ENCODE results near the gene ZFAND2B.

The ZFAND2B gene

DNA sequence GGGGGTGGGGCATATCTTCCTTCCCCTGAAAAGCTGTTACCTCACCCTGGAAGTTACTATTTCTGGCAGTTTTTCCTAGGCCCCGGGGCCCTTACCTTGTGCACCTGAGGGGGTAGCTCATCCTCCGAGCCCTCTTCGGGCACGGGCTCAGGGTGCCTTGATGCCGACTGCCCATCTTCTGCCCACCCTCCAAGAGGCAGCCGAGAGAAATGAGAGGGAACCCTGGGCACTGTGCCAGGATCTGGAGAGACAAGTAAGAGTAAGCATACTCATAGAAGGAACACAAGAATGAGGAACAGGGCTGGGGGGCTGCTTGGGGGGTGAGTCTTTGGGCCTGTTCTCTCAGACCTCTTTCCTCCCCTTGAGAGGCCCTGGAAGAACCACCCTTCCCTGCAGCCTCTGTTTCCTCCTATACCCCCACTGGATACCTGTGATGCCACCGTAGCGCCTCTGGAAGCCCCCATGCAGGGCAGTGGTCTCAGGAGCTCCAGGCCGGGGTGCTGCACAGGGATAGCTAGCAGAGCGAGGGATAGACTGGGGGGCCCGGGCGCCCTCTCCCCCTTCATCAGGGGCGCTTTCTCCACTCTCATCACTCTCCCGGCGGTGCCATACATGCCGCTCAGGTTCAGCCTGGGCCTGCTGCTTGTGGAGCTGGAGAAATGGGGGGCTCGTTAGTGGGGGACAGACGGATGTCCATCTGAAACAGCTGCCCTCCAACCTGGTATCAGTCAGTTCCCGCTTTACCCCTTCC lies 14.2 kb downstream of the ZFAND2B start:
- no peak for DNase-seq

DNA sequence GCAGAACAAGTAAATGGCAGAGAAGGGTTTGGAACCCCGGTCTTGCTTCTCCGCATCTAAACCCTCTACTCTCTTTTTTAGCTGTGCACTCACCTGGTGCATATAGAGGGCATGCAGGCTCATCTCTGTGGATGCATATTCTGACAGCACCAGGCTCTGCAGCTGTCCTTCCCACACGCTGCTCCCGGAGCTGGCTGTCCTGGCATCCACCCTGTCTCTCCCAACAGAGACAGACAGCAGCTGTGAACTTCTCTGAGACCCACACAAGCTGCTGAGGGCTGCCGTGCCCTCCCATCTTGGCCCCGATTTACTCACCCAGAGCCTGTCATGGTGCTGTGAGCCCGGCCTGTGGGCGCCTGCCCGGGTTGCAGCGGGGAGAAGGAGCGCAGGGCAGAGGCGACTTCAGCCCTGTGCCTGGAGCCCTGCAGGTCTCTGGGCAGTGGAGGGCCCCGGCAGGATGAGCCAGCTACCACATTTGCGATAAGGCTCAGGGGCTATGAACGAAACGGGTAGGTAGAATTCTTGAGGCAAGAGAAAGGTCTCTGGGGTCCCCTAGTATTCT lies 15.5 kb downstream of the ZFAND2B start:
- no peak for DNase-seq

DNA sequence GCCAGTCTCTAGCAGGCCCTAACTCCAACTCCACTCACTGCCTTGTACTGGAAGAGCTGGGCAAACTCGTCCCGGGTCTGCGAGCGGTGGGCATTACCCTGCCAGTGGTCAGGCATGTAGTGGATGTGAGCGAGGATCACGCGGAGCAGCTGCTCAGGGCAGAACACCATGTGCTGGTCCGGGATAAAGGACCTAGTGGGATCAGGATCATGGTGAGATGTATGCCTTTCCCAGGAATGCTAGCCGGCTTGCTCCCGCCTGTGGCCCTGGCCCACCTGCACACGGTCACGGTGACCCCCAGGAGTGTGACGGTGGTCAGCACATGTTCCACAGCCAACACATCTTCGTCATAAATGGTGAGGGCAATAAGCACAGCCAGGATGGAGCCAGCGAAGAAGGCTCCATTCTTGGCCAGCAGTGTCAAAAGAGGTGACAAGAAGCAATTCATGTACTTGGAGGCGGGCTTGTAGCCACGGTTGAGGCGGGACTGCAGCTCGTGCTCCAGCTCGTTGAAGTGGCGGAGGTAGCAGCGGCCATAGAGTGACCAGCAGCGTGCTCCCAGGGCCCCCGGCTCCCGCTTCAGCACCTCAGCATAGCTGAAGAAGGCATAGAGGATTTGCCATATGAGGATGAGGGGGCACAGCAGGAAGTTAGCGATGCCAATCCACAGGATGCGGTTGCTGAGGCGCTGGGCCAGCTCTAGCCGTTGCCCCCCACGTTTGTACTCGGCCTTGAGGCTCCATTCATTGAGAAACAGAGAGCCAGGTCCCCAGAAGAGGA lies 17.4 kb downstream of the ZFAND2B start:
- no peak for DNase-seq

DNA sequence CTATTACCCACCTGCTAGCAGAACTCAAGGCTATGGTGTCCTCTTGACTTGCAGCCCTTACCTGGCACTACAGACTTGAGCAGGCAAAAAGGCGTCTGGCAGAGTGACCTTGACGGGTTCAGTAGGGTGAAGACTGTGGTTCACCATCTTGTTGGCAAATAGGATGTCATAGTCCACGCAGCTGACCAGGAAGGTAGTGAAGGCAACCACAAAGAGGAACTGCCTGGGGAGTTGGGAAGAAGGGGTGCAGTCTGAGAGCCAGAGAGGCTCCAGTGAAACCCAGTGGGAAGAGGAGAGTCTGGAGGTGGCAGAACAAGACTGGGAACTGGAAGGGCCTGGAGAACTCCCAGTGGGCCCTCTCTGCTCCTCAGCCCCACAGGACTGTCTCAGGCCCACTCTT lies 18.8 kb downstream of the ZFAND2B start:
- peak; percentile 49 for DNase-seq

DNA sequence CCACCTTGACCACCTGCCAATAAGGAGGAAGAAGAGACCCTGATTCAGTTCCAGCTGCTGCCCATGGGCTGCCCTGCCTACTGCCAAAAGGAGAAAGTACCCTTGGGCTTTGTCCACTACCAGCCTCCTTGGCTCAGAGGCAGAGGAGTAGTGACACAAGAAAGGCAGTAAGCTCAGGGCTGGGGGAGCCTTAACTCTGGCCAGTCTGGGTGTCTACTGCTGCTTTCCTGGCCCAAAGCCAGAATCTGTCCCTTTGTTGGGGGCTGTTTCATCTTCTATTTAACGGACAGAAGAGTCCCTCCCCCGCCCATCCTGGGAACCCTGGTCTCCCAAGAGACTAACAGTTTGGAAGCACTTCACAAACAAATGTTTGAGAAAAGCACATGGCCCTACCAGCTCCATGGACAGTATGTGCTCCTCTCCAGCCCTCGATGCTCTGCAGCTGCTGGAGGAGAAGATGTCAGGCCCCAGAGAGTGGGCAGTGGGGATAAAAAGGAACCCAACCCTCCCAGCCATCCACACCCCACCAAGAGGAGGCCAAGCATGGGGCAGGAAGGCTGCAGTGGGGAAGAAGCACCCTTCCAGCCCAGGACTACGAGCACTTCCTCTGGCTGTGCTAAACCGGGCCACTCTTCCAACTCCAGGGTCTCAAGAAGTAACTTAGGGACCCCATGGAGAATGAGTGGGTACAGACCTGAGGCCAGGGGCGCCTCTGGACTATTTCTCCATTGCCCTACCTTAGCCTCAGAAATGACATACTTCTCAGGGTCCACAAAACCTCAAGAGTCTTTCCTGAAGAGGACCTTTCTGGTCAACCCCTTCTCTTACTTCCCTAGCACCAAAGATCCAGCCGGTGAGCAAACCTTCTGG lies 21.7 kb downstream of the ZFAND2B start:
- peak; percentile 47 for DNase-seq

DNA sequence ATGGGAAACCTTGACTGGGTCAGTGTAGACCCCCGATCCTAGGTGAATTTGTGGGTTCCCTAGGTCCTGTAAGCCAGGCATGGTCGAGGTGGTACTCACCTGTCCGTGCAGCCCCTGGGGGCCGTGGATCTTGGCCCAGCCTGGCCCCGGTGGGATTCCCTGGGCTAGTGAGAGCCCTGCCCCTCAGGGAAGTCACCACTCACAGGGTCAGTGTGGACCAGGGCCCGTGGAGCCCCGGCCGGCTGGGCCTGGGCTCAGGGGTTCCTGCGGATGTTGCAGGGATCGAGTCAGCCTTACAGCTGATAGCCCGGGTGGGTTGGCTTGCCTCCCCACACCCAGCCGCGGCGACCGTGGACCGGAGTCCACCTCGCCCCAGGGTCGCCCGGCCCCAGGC lies 22.3 kb downstream of the ZFAND2B start:
- DNase-seq, result no peak

DNA sequence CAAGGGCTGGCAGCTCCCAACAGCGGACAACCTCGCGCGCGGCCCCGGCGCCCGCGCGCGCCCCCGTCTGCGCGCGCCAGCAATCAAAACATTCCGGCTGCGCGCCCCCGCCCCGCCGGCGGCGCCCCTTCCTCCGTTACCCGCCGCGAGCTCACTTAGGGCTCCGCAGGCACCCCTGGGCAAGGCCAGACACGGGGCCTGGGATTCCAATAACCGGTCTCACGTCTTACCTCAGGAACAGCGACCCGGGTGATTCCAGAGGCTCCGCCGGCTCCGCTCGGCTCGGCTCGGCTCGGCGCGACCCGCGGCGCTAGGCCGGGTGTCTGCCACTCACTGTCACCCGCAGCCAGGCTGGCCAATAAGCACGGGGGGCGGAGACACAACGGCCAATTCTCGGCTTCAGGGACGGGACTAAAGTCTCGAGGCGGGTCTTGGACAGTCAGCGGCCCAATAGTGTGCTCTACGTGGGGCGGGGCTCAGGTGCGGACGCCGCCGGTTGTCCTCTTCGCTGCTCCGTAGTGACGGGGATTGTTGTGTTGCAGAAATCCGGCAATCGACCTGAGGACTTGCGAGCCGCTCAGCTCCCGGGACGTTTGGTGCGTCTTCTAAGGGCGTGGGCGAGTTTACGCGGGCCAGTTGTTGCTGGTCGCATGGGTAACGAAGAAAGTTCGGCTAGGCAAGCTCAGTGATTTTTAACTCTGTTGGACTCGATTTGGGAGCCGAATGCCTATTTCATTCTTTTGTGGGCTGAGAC lies 22.9 kb downstream of the ZFAND2B start, which contains the start of the genes ANKZF1 and ATG9A:
TSS of gene ANKZF1 (plus strand) at position 502 of the 754 bp plus-strand sequence. CDS start 452 bp downstream, outside the sequence.
TSS of gene ATG9A (minus strand) at position 332 of the 754 bp plus-strand sequence. CDS start 1,612 bp downstream, outside the sequence.
- peak; percentile 100 for DNase-seq

DNA sequence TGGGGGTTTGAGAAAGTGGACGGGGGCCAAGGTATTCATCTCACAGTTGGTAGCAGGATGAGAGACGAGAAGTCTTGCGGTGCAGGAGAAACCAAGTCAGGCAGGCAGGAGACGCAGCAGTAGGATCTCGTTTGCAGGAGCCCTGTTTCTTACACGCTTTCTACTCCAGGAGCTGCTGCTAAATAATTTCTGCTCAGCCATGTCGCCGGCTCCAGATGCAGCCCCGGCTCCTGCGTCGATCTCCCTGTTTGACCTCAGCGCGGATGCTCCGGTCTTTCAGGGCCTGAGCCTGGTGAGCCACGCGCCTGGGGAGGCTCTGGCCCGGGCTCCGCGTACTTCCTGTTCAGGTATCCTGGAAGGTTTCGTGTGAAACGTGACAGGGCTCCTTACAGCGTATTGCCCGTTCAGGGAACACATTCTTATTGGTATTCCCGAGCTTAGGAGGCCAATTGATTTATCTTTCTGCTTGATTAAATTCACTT lies 23.5 kb downstream of the ZFAND2B start:
- peak; percentile 63 for DNase-seq

DNA sequence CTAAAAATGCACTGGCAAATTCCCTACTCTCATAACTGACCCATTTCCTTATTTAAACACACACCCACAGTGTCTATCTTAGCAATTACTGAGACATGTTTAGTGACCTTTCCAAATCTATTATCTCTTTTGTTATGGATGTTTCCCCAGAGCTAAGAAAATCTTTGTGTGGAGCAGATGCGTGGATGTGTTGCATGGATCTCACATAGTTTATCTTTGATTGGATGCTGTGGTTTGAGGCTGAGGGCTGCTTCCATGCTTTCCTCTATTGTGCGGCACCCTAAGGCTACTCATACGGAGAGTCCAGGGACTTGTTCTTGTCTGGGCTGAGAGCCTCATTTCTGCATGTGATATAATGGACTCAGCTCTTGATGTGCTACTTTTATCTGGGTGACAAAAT lies 27.7 kb downstream of the ZFAND2B start:
- DNase-seq, result no peak

DNA sequence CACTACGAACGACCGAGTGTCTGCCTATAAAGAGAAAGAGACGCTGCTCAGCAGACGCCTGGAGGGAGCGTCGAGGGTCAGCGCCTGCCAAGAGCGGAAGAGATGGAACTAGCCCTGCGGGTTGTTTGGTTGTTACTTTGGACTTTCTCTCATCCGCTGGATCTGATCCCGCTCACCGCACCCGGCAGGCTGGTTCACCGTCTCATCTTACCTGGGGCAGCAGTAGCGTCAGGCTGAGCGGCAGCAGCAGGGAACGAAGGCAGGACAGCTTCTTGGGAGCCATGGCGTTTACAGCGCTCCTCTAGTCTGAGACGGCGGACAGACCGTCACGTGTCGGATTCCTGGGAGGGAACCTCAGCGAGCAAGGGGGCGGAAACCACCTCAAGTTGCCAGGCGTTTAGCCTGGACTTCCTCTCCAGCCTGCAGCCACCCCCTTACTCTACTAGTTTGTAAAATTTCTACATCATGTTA lies 36.7 kb downstream of the ZFAND2B start:
- DNase-seq, result peak; percentile 55

DNA sequence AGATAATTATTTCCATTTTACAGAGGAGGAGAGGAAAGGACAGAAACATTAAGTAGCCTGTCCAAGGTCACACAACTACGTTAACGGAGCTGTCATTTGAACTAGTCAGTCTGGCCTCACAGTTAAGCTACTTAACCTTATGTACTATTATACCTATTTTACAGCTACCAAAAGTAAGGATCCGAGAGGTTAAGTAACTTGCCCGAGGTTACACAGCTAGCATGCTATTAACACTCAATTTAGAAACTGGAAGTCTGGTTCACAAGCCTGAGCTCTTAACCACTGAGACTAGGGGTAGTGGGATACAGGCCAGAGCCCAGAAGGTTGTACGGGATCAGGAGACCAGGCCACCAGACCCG lies 38.2 kb downstream of the ZFAND2B start:
- DNase-seq, result no peak

DNA sequence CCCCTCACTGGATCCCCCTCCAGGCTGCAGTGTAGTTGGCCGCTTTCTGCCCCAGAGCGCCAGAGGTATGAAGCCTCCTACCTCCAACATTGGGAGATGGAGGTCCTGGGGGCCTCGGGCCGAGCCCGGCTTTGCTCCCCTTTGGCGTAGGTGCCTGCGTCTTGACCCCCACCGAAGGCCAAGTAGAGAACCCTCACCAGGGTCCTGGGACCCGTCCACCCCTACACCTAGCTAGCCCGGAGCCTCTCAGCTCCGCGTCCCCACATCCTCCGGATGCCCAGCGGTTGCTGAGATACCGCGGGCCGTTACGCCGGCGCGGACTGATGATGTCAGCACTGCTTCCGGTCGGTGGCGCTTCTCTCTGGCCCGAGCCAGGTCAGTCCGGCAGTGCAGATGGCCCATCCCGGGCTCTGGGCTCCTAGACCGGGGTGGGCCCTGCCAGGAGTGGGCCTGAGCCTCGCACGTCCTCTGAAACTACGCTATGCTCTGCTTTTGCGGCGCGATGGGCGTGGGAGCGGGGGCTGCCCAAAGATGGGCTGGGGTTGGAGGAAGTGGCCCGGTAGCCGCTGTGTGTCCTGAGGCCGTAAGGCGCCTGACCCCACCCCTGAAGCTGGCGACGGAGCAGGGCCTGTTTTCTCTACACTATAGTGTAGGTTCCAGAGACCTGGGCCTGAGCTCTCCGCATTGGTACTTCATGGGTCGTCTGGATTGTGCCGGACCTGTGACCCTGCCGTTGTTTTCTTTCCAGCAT lies 38.7 kb downstream of the ZFAND2B start, which contains the start of the genes GLB1L and STK16:
TSS of gene GLB1L (minus strand) at position 297 of the 751 bp plus-strand sequence. CDS start 1,871 bp downstream, outside the sequence.
TSS of gene STK16 (plus strand) at position 332 of the 751 bp plus-strand sequence. CDS start 521 bp downstream, outside the sequence.
- peak; percentile 94 for DNase-seq

DNA sequence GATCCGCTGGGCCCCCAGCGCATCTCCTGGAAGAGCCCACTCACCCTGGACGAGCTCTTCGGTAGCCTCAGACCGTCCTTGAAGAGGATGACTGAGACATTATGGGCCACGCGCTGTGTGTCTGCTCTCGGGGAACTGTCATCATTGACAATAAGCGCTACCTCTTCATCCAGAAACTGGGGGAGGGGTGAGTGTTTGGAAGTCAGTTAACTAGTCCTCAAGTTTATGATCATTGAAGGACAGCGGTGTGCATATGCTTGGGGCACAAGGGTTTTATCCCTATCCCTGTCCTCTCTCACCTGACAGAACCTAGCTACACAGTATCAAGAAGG lies 39.3 kb downstream of the ZFAND2B start:
- peak; percentile 39 for DNase-seq

DNA sequence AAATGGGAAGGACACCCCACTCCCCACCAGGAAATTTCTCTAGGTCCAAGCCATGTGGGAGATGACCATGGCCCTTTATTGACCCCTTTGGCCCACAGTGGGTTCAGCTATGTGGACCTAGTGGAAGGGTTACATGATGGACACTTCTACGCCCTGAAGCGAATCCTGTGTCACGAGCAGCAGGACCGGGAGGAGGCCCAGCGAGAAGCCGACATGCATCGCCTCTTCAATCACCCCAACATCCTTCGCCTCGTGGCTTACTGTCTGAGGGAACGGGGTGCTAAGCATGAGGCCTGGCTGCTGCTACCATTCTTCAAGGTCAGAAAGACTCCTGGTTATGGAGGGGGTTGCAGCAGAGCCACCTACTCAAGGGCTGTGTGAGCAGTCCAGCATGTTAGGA lies 40.0 kb downstream of the ZFAND2B start:
- DNase-seq, result no peak

DNA sequence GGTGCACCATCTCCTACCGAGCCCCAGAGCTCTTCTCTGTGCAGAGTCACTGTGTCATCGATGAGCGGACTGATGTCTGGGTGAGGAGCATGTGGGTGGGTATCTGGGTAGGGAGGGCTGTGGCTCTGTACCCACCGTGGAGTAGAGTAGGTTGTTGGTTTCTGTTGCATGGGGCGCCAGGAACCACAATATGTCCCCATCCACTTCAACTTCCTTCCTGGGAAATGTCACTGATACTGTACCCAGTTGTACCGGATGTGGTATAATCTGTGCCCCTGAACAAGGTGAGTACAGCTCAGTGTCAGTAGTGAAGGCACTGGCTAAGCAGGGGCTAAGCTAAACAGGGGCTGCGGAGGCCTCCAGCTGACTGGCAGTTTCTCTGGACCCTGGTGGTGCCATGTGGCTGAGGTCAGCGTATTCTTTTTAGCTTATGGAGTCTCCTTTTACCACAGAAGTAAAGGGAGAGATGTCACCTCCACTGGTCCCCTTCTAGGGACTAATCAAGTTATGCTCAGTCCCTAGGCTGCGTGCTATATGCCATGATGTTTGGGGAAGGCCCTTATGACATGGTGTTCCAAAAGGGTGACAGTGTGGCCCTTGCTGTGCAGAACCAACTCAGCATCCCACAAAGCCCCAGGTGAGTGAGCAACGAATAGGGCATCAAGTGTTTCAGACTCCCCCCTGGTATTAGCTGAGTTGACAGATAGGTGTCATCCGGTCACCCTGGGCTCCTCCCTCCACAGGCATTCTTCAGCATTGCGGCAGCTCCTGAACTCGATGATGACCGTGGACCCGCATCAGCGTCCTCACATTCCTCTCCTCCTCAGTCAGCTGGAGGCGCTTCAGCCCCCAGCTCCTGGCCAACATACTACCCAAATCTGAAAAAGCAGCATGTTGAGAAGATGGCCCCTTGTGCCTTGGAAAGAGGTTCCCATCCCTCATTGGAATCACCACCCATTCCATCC lies 41.4 kb downstream of the ZFAND2B start:
- peak; percentile 56 for DNase-seq

DNA sequence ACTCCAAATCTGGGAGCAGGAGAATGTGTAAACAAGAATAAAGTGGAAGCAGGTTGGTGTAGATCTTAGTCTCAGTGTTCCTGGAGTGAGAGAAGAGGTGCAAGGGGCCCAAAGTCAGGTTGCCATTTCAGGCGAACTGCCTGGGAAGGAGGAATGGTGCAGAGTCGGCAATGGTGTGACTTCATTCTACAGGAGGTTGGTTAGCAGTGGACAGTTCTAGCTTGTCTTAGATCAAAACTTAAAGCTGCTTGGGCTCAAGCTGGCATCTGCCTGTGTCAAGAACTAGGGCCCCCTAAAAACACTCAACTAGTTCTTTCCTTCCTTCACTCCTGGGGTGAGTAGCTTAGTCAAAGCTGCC lies 42.2 kb downstream of the ZFAND2B start:
- no peak for DNase-seq

DNA sequence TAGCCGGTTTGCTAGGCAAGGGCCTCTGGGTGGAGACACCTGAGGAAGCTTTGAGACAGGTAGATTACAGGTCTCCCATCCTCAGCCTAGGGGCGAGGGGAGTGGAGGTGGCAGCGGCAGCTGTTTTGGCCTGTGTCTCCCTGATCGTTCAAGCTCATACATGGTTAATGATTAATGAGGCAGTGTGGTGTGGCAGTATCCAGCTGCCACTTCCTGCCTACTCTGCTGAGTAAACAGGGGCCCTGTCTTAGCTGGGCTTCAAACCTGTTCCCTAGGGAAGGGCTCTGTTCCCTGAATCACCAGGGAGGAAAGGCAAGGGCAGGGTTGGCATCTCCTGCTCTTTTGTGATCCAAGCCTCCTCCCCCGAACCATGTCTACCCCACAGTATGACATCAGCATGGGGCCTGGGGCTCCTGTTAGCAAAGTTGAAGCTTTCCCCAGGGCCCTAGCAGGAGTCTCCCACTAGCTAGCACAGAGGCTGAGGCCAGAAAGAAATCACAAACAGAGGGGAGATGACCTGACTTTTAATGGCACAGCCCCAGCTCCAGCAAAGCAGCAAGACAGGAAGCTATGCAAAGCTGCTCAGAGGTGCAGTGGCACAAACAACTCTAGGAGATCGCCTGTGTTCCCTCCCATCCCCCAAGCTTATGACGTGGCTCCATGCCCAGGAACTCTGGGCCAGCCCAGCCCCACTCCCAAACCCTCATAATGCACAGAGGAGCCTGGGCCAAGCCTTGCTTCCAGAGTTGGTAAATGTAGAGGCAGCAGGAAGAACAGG lies 42.8 kb downstream of the ZFAND2B start:
- DNase-seq, result peak; percentile 80

DNA sequence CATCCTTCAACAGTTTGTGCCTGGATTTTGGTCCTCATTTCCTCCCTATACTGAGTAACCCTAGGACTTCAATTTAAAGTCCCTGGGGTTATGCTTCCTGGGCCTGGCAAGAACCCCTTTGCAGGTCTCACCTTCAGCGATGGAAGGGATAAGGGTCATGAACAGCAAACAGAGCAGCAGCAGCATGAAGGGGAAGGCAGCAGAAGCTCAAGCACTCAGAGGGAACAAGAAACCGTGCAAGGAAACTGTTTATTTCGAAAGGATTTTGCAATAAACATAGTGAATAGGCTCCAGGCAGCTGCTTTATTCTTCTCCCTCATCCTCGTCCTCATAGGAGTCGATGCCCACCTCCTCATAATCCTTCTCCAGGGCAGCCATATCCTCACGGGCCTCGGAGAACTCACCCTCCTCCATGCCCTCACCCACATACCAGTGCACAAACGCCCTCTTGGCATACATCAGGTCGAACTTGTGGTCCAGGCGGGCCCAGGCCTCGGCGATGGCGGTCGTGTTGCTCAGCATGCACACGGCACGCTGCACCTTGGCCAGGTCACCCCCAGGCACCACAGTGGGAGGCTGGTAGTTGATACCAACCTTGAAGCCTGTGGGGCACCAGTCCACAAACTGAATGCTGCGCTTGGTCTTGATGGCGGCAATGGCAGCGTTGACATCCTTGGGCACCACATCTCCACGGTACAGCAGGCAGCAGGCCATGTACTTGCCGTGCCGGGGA lies 43.6 kb downstream of the ZFAND2B start:
- DNase-seq, result peak; percentile 53

Measured in hematopoietic multipotent progenitor cell treated with erythropoietin and hydrocortisone succinate and interleukin-3 and kit ligand, for 6 days (in vitro differentiated cells).